Measurements from ENCODE around the gene MOG.

MOG gene

GRCh38 chr6:29685718-29686326 is 28.9 kb downstream of the MOG start:
- Histone ChIP-seq H2AFZ (ENCODE audit: insufficient read depth, low read length, poor library complexity) (no peak overlapping the region), H2BK120ac (ENCODE audit: insufficient read depth, low read length, poor library complexity) (no peak overlapping the region), H2BK12ac (ENCODE audit: low read length) (no peak overlapping the region), H3K4me3 (ENCODE audit: low read depth, low read length) (no peak overlapping the region), H2AK5ac (ENCODE audit: low read length) (no peak overlapping the region), H4K8ac (ENCODE audit: low read depth, low read length) (no peak overlapping the region), H3K79me2 (ENCODE audit: control insufficient read depth, insufficient read depth, low read length, poor library complexity) (no peaks in the 10 kb centered on the region), H3K23ac (ENCODE audit: low read length) (no peak overlapping the region), H3K27ac (ENCODE audit: low read depth, low read length) (no peak overlapping the region), H2BK5ac (ENCODE audit: low read depth, low read length, poor library complexity) (no peak overlapping the region), H4K12ac (ENCODE audit: low read depth, low read length) (no peak overlapping the region), H3K79me1 (ENCODE audit: low read length) (no peaks in the 10 kb centered on the region), H3K4me1 (ENCODE audit: control insufficient read depth in 1 of 2, insufficient read depth in 2 of 2, low read length in 2 of 2) (no peaks in the 10 kb centered on the region), H3K27me3 (ENCODE audit: insufficient read depth, low read length) (no peaks in the 10 kb centered on the region), H3K14ac (ENCODE audit: low read length) (no peak overlapping the region), H4K91ac (ENCODE audit: low read depth, low read length) (no peak overlapping the region), H3K4ac (ENCODE audit: low read depth, low read length) (no peak overlapping the region), H3K18ac (ENCODE audit: low read length) (no peak overlapping the region), H3K4me2 (ENCODE audit: low read length) (no peak overlapping the region), H3K36me3 (ENCODE audit: control insufficient read depth in 1 of 2, insufficient read depth in 2 of 2, low read length in 2 of 2) (no peaks in the 10 kb centered on the region), H3K9ac (ENCODE audit: low read length) (no peak overlapping the region), H3K9me3 (ENCODE audit: insufficient read depth, low read depth, low read length) (no peaks in the 10 kb centered on the region)
- WGBS (ENCODE audit: extremely low coverage, insufficient coverage, insufficient read length): no CpG with 5 or more reads among the region's 15 CpGs
- peak in 1 of 2 donors; percentile 28 for DNase-seq

GRCh38 chr6:29694637-29695036 is 37.7 kb downstream of the MOG start:
- no peak overlapping the region for H2AFZ ChIP-seq (ENCODE audit: insufficient read depth, low read length, poor library complexity)
- no peak overlapping the region for H4K12ac ChIP-seq (ENCODE audit: low read depth, low read length)
- no peak overlapping the region for H4K8ac ChIP-seq (ENCODE audit: low read depth, low read length)
- H3K14ac ChIP-seq (ENCODE audit: low read length): no peak overlapping the region
- no peak overlapping the region for H2BK12ac ChIP-seq (ENCODE audit: low read length)
- H3K4me2 ChIP-seq (ENCODE audit: low read length): no peak overlapping the region
- H3K27ac ChIP-seq (ENCODE audit: low read depth, low read length): no peak overlapping the region
- no peak for DNase-seq
- H3K18ac ChIP-seq (ENCODE audit: low read length): no peak overlapping the region
- H2BK120ac ChIP-seq (ENCODE audit: insufficient read depth, low read length, poor library complexity): no peak overlapping the region
- no peak overlapping the region for H4K91ac ChIP-seq (ENCODE audit: low read depth, low read length)
- H3K9ac ChIP-seq (ENCODE audit: low read length): no peak overlapping the region
- H3K79me1 ChIP-seq (ENCODE audit: low read length): no peaks in the 10 kb centered on the region
- no peak overlapping the region for H3K4me3 ChIP-seq (ENCODE audit: low read depth, low read length)
- no peak overlapping the region for H2BK5ac ChIP-seq (ENCODE audit: low read depth, low read length, poor library complexity)
- H3K27me3 ChIP-seq (ENCODE audit: insufficient read depth, low read length): no peaks in the 10 kb centered on the region
- no peak overlapping the region for H2AK5ac ChIP-seq (ENCODE audit: low read length)
- H3K36me3 ChIP-seq (ENCODE audit: control insufficient read depth in 1 of 2, insufficient read depth in 2 of 2, low read length in 2 of 2): no peaks in the 10 kb centered on the region
- H3K79me2 ChIP-seq (ENCODE audit: control insufficient read depth, insufficient read depth, low read length, poor library complexity): no peaks in the 10 kb centered on the region
- H3K4me1 ChIP-seq (ENCODE audit: control insufficient read depth in 1 of 2, insufficient read depth in 2 of 2, low read length in 2 of 2): no peaks in the 10 kb centered on the region
- H3K23ac ChIP-seq (ENCODE audit: low read length): no peak overlapping the region
- no peak overlapping the region for H3K4ac ChIP-seq (ENCODE audit: low read depth, low read length)
- no CpG with 5 or more reads among the region's 3 CpGs for WGBS (ENCODE audit: extremely low coverage, insufficient coverage, insufficient read length)
- H3K9me3 ChIP-seq (ENCODE audit: insufficient read depth, low read depth, low read length): no peaks in the 10 kb centered on the region

- Histone ChIP-seq H2BK120ac (ENCODE audit: insufficient read depth, low read length, poor library complexity) (no peak overlapping the region), H3K4me3 (ENCODE audit: low read depth, low read length) (no peak overlapping the region), H3K9ac (ENCODE audit: low read length) (no peak overlapping the region), H3K18ac (ENCODE audit: low read length) (no peak overlapping the region), H4K8ac (ENCODE audit: low read depth, low read length) (no peak overlapping the region), H3K79me1 (ENCODE audit: low read length) (no peaks in the 10 kb centered on the region), H3K27ac (ENCODE audit: low read depth, low read length) (no peak overlapping the region), H2AK5ac (ENCODE audit: low read length) (no peak overlapping the region), H2AFZ (ENCODE audit: insufficient read depth, low read length, poor library complexity) (no peak overlapping the region), H3K14ac (ENCODE audit: low read length) (no peak overlapping the region), H3K36me3 (ENCODE audit: control insufficient read depth in 1 of 2, insufficient read depth in 2 of 2, low read length in 2 of 2) (no peaks in the 10 kb centered on the region), H3K4me2 (ENCODE audit: low read length) (no peak overlapping the region), H4K12ac (ENCODE audit: low read depth, low read length) (no peak overlapping the region), H3K9me3 (ENCODE audit: insufficient read depth, low read depth, low read length) (no peaks in the 10 kb centered on the region), H2BK5ac (ENCODE audit: low read depth, low read length, poor library complexity) (no peak overlapping the region), H3K4me1 (ENCODE audit: control insufficient read depth in 1 of 2, insufficient read depth in 2 of 2, low read length in 2 of 2) (no peaks in the 10 kb centered on the region), H2BK12ac (ENCODE audit: low read length) (no peak overlapping the region), H4K91ac (ENCODE audit: low read depth, low read length) (no peak overlapping the region), H3K79me2 (ENCODE audit: control insufficient read depth, insufficient read depth, low read length, poor library complexity) (no peaks in the 10 kb centered on the region), H3K4ac (ENCODE audit: low read depth, low read length) (no peak overlapping the region), H3K27me3 (ENCODE audit: insufficient read depth, low read length) (no peaks in the 10 kb centered on the region), H3K23ac (ENCODE audit: low read length) (no peak overlapping the region)
- DNase-seq: peak in 1 of 2 donors; percentile 65
- WGBS (ENCODE audit: extremely low coverage, insufficient coverage, insufficient read length): no CpG with 5 or more reads among the region's 10 CpGs
These were observed 39.5 kb downstream of the MOG start for GRCh38 chr6:29696147-29697125.

GRCh38 chr6:29702519-29703103 is 45.7 kb downstream of the MOG start:
- Histone ChIP-seq H2BK120ac (ENCODE audit: insufficient read depth, low read length, poor library complexity) (no peak overlapping the region), H3K18ac (ENCODE audit: low read length) (no peak overlapping the region), H4K91ac (ENCODE audit: low read depth, low read length) (no peak overlapping the region), H3K36me3 (ENCODE audit: control insufficient read depth in 1 of 2, insufficient read depth in 2 of 2, low read length in 2 of 2) (no peaks in the 10 kb centered on the region), H3K9me3 (ENCODE audit: insufficient read depth, low read depth, low read length) (no peaks in the 10 kb centered on the region), H3K9ac (ENCODE audit: low read length) (no peak overlapping the region), H3K4me3 (ENCODE audit: low read depth, low read length) (no peak overlapping the region), H3K79me1 (ENCODE audit: low read length) (no peaks in the 10 kb centered on the region), H2AK5ac (ENCODE audit: low read length) (no peak overlapping the region), H3K27ac (ENCODE audit: low read depth, low read length) (no peak overlapping the region), H3K4me2 (ENCODE audit: low read length) (no peak overlapping the region), H3K4me1 (ENCODE audit: control insufficient read depth in 1 of 2, insufficient read depth in 2 of 2, low read length in 2 of 2) (no peaks in the 10 kb centered on the region), H2AFZ (ENCODE audit: insufficient read depth, low read length, poor library complexity) (no peak overlapping the region), H2BK12ac (ENCODE audit: low read length) (no peak overlapping the region), H3K23ac (ENCODE audit: low read length) (no peak overlapping the region), H2BK5ac (ENCODE audit: low read depth, low read length, poor library complexity) (no peak overlapping the region), H3K14ac (ENCODE audit: low read length) (no peak overlapping the region), H4K8ac (ENCODE audit: low read depth, low read length) (no peak overlapping the region), H3K27me3 (ENCODE audit: insufficient read depth, low read length) (no peaks in the 10 kb centered on the region), H4K12ac (ENCODE audit: low read depth, low read length) (no peak overlapping the region), H3K79me2 (ENCODE audit: control insufficient read depth, insufficient read depth, low read length, poor library complexity) (no peaks in the 10 kb centered on the region), H3K4ac (ENCODE audit: low read depth, low read length) (no peak overlapping the region)
- WGBS (ENCODE audit: extremely low coverage, insufficient coverage, insufficient read length): no CpG with 5 or more reads among the region's 17 CpGs
- peak; percentile 59 to 83 for DNase-seq
